HEK293 (cell line): ENCODE data around the gene TMEM179.

Experiments used
- CTCF ChIA-PET: fragments of 350-600 bp; formaldehyde crosslinking; extraction: SDS; loops from one replicate; lab custom pipeline; 2021; ENCODE audit warnings: antibody characterized with exemption; lab: Yijun Ruan, JAX
- POLR2A ChIA-PET: fragments of 300-600 bp; formaldehyde crosslinking; extraction: SDS; loops from one replicate; lab custom pipeline; 2020; ENCODE audit warnings: antibody characterized with exemption, inconsistent platforms; lab: Yijun Ruan, JAX
- H3K27ac ChIP-seq: fragments of 200-500 bp; sonication (Bioruptor generic); 2 replicates; pipeline ENCODE4 v1.5.1; 2014; ENCODE audit warnings: low read depth, low read length, control low read depth, inconsistent platforms; ENCODE audit errors: extremely low read depth
- H3K36me3 ChIP-seq, 2 experiments: fragments of 200-500 bp in 1 of 2; sonication (Bioruptor generic) in 1 of 2; 1 replicate in 1 of 2; 2 replicates in 1 of 2; pipeline ENCODE4 v1.5.1; 2014 to 2017; ENCODE audit warnings: inconsistent platforms in 2 of 2, low read length in 2 of 2; ENCODE audit not compliant: control insufficient read depth in 2 of 2, insufficient read depth in 1 of 2
- H3K4me1 ChIP-seq: fragments of 200-500 bp; sonication (Bioruptor generic); 2 replicates; pipeline ENCODE4 v1.5.1; 2014; ENCODE audit warnings: mild to moderate bottlenecking, low read length, inconsistent platforms; ENCODE audit not compliant: control insufficient read depth, insufficient read depth
- H3K4me3 ChIP-seq: 2 replicates; pipeline ENCODE4 v1.5.1; 2011; ENCODE audit warnings: low read depth, mild to moderate bottlenecking, control low read depth, low read length, moderate library complexity
- H3K9me3 ChIP-seq: fragments of 200-500 bp; sonication (Bioruptor generic); 2 replicates; pipeline ENCODE4 v1.5.1; 2014; ENCODE audit warnings: low read depth, low read length, inconsistent platforms; ENCODE audit not compliant: control insufficient read depth, insufficient read depth
- KLF1 ChIP-seq: fragments of 450-650 bp; formaldehyde crosslinking; IDR thresholded peaks from 2 replicates; pipeline ENCODE4 v1.5.1; 2016; ENCODE audit warnings: missing biosample characterization, missing genetic modification characterization
- PRDM1 ChIP-seq: fragments of 450-650 bp; formaldehyde crosslinking; IDR thresholded peaks from 2 replicates; pipeline ENCODE4; 2016; ENCODE audit warnings: missing biosample characterization, missing genetic modification characterization
- TCF7L2 ChIP-seq: IDR thresholded peaks from 2 replicates; pipeline ENCODE4 v1.6.1; 2011; ENCODE audit warnings: low read depth, mild to moderate bottlenecking, inconsistent platforms, low read length, moderate library complexity, borderline replicate concordance
- ZNF157 ChIP-seq: fragments of 450-650 bp; formaldehyde crosslinking; IDR thresholded peaks from 2 replicates; pipeline ENCODE4 v1.5.1; 2016; ENCODE audit warnings: missing biosample characterization, missing genetic modification characterization
- ZNF19 ChIP-seq: fragments of 450-650 bp; formaldehyde crosslinking; IDR thresholded peaks from 2 replicates; pipeline ENCODE4; 2016; ENCODE audit warnings: missing biosample characterization, missing genetic modification characterization, low read depth
- ZNF214 ChIP-seq: fragments of 450-650 bp; formaldehyde crosslinking; IDR thresholded peaks from 2 replicates; pipeline ENCODE4 v1.5.1; 2017; ENCODE audit warnings: missing biosample characterization, mild to moderate bottlenecking, missing genetic modification characterization, borderline replicate concordance
- ZNF23 ChIP-seq: fragments of 450-650 bp; formaldehyde crosslinking; IDR thresholded peaks from 2 replicates; pipeline ENCODE4 v1.5.1; 2016; ENCODE audit warnings: missing biosample characterization, missing genetic modification characterization, borderline replicate concordance
- ZNF302 ChIP-seq: fragments of 450-650 bp; formaldehyde crosslinking; IDR thresholded peaks from 2 replicates; pipeline ENCODE4 v1.5.1; 2016; ENCODE audit warnings: missing biosample characterization, missing genetic modification characterization, low read depth
- ZNF311 ChIP-seq: fragments of 450-650 bp; formaldehyde crosslinking; IDR thresholded peaks from 2 replicates; pipeline ENCODE4 v1.5.1; 2017; ENCODE audit warnings: missing biosample characterization, missing genetic modification characterization, borderline replicate concordance
- ZNF37A ChIP-seq: fragments of 450-650 bp; IDR thresholded peaks from 2 replicates; pipeline ENCODE4 v1.5.1; 2018; ENCODE audit warnings: missing biosample characterization, missing genetic modification characterization
- ZNF433 ChIP-seq: fragments of 450-650 bp; formaldehyde crosslinking; IDR thresholded peaks from 2 replicates; pipeline ENCODE4 v1.5.1; 2016; ENCODE audit warnings: missing biosample characterization, missing genetic modification characterization, low read depth
- ZNF571 ChIP-seq: fragments of 450-650 bp; formaldehyde crosslinking; IDR thresholded peaks from 2 replicates; pipeline ENCODE4 v1.5.0; 2017; ENCODE audit warnings: missing biosample characterization, missing genetic modification characterization
- ZNF610 ChIP-seq: fragments of 450-650 bp; formaldehyde crosslinking; IDR thresholded peaks from 2 replicates; pipeline ENCODE4 v1.5.1; 2016; ENCODE audit warnings: missing biosample characterization, missing genetic modification characterization, borderline replicate concordance
- ZNF677 ChIP-seq: fragments of 450-650 bp; IDR thresholded peaks from 2 replicates; pipeline ENCODE4 v1.5.0; 2018; ENCODE audit warnings: missing biosample characterization, mild to moderate bottlenecking, missing genetic modification characterization, moderate library complexity
- ZNF768 ChIP-seq: fragments of 450-650 bp; formaldehyde crosslinking; IDR thresholded peaks from 2 replicates; pipeline ENCODE4 v1.5.1; 2018; ENCODE audit warnings: missing biosample characterization, mild to moderate bottlenecking, missing genetic modification characterization
- TF ChIP-seq, protein P1 (sequence below): fragments of 450-650 bp; formaldehyde crosslinking; IDR thresholded peaks from 2 replicates; pipeline ENCODE4 v1.5.1; 2016; ENCODE audit warnings: missing biosample characterization, missing genetic modification characterization
- TF ChIP-seq, protein P2 (sequence below): fragments of 450-650 bp; formaldehyde crosslinking; IDR thresholded peaks from 2 replicates; pipeline ENCODE4 v1.5.1; 2016; ENCODE audit warnings: missing biosample characterization, missing genetic modification characterization
- TF ChIP-seq, protein P3 (sequence below): fragments of 450-650 bp; formaldehyde crosslinking; IDR thresholded peaks from 2 replicates; pipeline ENCODE4 v1.5.1; 2017; ENCODE audit warnings: missing biosample characterization, missing genetic modification characterization
- TF ChIP-seq, protein P4 (sequence below): fragments of 450-650 bp; formaldehyde crosslinking; IDR thresholded peaks from 2 replicates; pipeline ENCODE4 v1.5.1; 2016; ENCODE audit warnings: missing biosample characterization, missing genetic modification characterization
- TF ChIP-seq, protein P5 (sequence below): fragments of 450-650 bp; formaldehyde crosslinking; IDR thresholded peaks from 2 replicates; pipeline ENCODE4 v1.5.1; 2016; ENCODE audit warnings: missing biosample characterization, missing genetic modification characterization

Gene TMEM179

DNA sequence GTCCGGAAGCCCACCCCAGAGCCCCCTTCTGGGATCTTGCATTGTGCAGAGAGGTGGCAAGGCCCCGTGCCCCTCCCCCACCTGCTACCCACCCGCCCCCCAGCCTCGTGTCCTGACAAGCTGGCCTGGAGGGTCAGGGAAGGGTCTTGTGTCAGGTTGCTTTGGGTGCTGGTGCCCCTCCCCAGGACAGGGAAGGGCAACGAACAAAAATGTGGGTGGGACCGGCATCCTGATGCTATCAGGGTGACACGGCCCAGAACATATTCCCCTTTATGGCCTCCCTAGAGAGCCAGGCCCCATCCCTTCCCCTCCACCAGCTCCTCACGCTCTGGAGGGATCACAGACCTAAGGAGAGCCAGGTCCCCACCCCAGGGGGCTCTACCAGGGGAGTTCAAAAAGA is 38.7 kb upstream of the TMEM179 start (continued):
- TF ChIP-seq, protein P1, sequence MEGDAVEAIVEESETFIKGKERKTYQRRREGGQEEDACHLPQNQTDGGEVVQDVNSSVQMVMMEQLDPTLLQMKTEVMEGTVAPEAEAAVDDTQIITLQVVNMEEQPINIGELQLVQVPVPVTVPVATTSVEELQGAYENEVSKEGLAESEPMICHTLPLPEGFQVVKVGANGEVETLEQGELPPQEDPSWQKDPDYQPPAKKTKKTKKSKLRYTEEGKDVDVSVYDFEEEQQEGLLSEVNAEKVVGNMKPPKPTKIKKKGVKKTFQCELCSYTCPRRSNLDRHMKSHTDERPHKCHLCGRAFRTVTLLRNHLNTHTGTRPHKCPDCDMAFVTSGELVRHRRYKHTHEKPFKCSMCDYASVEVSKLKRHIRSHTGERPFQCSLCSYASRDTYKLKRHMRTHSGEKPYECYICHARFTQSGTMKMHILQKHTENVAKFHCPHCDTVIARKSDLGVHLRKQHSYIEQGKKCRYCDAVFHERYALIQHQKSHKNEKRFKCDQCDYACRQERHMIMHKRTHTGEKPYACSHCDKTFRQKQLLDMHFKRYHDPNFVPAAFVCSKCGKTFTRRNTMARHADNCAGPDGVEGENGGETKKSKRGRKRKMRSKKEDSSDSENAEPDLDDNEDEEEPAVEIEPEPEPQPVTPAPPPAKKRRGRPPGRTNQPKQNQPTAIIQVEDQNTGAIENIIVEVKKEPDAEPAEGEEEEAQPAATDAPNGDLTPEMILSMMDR (tag by site-specific recombination): no peak
- TF ChIP-seq ZNF157 (tag by site-specific recombination) (no peak), KLF1 (no peak), ZNF214 (no peak), ZNF23 (no peak)

DNA sequence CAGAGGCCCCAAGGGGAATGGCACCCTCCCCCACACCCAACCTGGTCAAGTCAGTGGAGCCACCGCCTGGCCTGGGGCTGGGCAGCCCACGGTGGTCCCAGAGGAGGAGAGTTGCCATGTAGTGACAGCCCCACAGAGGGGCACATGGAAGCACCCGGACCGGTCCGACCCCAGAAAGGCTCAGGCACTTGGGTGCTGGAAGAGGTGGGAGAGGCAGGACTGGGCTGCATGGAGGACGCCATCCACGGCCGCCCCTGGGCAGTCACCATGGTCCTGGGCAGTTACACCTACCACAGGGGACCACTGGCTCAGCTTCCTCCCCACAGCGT is 37.9 kb upstream of the TMEM179 start:
- Histone ChIP-seq H3K36me3 (no peaks in the 10 kb centered on the region), H3K4me1 (peaks cover 7% of the 10 kb centered on the region; the same call in 1 of the 2 replicates), H3K9me3 (no peaks in the 10 kb centered on the region), H3K4me3 (no peak overlapping the region), H3K27ac (no peak overlapping the region)
- POLR2A ChIA-PET: no interaction called here
- CTCF ChIA-PET: interaction anchor here (0.7 kb wide), 1 partner anchor 15 kb away, joined by 3 read pairs; no protein-coding TSS in a partner anchor
- no peak for TF ChIP-seq ZNF19
- TF ChIP-seq ZNF433 (tag by site-specific recombination): no peak
- no peak for TF ChIP-seq ZNF610
- TF ChIP-seq ZNF571 (tag by site-specific recombination): no peak
- TF ChIP-seq PRDM1 (tag by site-specific recombination): no peak
- TF ChIP-seq, protein P2, sequence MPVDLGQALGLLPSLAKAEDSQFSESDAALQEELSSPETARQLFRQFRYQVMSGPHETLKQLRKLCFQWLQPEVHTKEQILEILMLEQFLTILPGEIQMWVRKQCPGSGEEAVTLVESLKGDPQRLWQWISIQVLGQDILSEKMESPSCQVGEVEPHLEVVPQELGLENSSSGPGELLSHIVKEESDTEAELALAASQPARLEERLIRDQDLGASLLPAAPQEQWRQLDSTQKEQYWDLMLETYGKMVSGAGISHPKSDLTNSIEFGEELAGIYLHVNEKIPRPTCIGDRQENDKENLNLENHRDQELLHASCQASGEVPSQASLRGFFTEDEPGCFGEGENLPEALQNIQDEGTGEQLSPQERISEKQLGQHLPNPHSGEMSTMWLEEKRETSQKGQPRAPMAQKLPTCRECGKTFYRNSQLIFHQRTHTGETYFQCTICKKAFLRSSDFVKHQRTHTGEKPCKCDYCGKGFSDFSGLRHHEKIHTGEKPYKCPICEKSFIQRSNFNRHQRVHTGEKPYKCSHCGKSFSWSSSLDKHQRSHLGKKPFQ (tag by site-specific recombination): no peak
- TF ChIP-seq, protein P3, sequence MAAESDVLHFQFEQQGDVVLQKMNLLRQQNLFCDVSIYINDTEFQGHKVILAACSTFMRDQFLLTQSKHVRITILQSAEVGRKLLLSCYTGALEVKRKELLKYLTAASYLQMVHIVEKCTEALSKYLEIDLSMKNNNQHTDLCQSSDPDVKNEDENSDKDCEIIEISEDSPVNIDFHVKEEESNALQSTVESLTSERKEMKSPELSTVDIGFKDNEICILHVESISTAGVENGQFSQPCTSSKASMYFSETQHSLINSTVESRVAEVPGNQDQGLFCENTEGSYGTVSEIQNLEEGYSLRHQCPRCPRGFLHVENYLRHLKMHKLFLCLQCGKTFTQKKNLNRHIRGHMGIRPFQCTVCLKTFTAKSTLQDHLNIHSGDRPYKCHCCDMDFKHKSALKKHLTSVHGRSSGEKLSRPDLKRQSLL: no peak
- TF ChIP-seq, protein P4, sequence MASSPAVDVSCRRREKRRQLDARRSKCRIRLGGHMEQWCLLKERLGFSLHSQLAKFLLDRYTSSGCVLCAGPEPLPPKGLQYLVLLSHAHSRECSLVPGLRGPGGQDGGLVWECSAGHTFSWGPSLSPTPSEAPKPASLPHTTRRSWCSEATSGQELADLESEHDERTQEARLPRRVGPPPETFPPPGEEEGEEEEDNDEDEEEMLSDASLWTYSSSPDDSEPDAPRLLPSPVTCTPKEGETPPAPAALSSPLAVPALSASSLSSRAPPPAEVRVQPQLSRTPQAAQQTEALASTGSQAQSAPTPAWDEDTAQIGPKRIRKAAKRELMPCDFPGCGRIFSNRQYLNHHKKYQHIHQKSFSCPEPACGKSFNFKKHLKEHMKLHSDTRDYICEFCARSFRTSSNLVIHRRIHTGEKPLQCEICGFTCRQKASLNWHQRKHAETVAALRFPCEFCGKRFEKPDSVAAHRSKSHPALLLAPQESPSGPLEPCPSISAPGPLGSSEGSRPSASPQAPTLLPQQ (tag by site-specific recombination): no peak
- TF ChIP-seq, protein P5, sequence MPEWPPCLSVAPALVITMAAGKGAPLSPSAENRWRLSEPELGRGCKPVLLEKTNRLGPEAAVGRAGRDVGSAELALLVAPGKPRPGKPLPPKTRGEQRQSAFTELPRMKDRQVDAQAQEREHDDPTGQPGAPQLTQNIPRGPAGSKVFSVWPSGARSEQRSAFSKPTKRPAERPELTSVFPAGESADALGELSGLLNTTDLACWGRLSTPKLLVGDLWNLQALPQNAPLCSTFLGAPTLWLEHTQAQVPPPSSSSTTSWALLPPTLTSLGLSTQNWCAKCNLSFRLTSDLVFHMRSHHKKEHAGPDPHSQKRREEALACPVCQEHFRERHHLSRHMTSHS (tag by site-specific recombination): no peak
- no peak for TF ChIP-seq ZNF768 (tag by site-specific recombination)
- no peak for TF ChIP-seq ZNF302 (tag by site-specific recombination)
- no peak for TF ChIP-seq ZNF311
- TF ChIP-seq ZNF677 (tag by site-specific recombination): no peak
- no peak for TF ChIP-seq ZNF37A (tag by site-specific recombination)
- no peak for TF ChIP-seq TCF7L2
